PC-3 (cell line): Measurements from ENCODE around the gene RPF1.

ENCODE experiments used
- CTCF ChIP-seq: fragments of 300-600 bp; sonication (generic); conservative IDR thresholded peaks from 2 replicates; pipeline ENCODE4 v1.5.1; 2017; ENCODE audit warnings: antibody characterized with exemption, low read depth, mild to moderate bottlenecking, low read length
- EZH2 ChIP-seq: fragments of 300-600 bp; sonication (generic); IDR thresholded peaks from one replicate; pipeline ENCODE4 v1.6.1; 2017; ENCODE audit warnings: antibody characterized with exemption, mild to moderate bottlenecking, low read length; ENCODE audit not compliant: unreplicated experiment

DNA sequence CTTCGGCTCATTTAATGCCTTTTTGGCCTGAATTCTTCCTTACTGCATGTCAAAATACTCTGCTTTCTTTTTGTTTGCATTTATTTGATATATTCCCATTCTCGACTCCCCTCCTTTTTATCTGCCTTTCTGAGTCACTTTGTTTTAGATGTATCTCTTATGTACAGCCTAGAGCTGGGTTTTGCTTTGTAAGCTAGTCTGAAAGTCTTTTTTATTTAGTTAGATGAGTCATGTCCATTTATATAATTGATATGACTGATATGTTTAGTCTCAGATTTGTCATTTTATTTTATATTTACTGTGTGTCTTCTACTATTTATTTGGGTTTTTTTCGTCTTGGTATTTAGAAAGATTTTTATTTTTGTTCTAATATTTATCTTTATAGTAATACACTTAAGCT, 60.9 kb downstream of the RPF1 start:
- no peak for TF ChIP-seq CTCF
- no peak for TF ChIP-seq EZH2
